Measurements from ENCODE around the gene IKZF2.

DNA sequence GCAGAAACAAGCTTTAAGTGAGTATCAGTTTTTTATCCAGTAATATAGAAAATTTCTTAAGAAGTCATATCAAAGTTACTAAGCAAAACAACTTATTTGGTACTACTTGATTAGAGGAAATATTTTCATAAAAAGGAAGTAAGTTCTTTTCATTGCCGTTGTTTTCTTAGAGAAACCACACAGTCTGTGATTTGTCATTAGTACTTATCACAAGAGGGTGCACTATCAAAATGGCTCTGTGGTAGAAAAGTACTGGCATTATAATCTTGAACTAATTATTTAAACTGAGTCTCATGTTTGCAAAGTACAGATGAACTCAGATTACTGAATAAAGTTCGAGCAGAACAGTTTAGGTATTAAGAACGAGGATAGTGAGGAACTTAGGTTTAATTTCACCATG, 93.4 kb downstream of the IKZF2 start:
- TF ChIP-seq, protein P1, sequence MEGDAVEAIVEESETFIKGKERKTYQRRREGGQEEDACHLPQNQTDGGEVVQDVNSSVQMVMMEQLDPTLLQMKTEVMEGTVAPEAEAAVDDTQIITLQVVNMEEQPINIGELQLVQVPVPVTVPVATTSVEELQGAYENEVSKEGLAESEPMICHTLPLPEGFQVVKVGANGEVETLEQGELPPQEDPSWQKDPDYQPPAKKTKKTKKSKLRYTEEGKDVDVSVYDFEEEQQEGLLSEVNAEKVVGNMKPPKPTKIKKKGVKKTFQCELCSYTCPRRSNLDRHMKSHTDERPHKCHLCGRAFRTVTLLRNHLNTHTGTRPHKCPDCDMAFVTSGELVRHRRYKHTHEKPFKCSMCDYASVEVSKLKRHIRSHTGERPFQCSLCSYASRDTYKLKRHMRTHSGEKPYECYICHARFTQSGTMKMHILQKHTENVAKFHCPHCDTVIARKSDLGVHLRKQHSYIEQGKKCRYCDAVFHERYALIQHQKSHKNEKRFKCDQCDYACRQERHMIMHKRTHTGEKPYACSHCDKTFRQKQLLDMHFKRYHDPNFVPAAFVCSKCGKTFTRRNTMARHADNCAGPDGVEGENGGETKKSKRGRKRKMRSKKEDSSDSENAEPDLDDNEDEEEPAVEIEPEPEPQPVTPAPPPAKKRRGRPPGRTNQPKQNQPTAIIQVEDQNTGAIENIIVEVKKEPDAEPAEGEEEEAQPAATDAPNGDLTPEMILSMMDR (IDR thresholded peaks at IDR 0.05) = no peak
- TF ChIP-seq EP300 (IDR thresholded peaks at IDR 0.05) = no peak

All from ovary (tissue), 3 donors.